Activated CD8-positive, alpha-beta T cell treated with anti-CD3 and anti-CD28 coated beads, Interleukin-2, amount 10 ng/mL, durations not matched to agents 7 days and 5 days (primary cell): Measurements from ENCODE around the gene CDCA8. TPM values are rescaled to one million over a fixed set of nuclear protein-coding genes. Genes with fewer than 3 reads are reported as not detected.

ENCODE experiments used
- ATAC-seq: fragments of 150-1000 bp; cut with Tn5 transposase; one replicate; pipeline ENCODE4 v1.10.0; 2021; ENCODE audit warnings: moderate library complexity
- CTCF ChIA-PET: fragments of 350-600 bp; sonication (Branson Sonifier 250); formaldehyde crosslinking; loops from one replicate; lab custom pipeline; 2021; ENCODE audit warnings: antibody characterized with exemption; lab: Charles Lee
- POLR2A ChIA-PET: fragments of 350-600 bp; sonication (Branson Sonifier 250); formaldehyde crosslinking; loops from one replicate; lab custom pipeline; 2021; ENCODE audit warnings: antibody characterized with exemption; lab: Charles Lee
- DNase-seq: peaks from one replicate; pipeline ENCODE4 v3.0.0-alpha.2; 2020
- H3K27ac Mint-ChIP-seq: one replicate; pipeline ENCODE4 v1.8.0; 2021; ENCODE audit warnings: mild to moderate bottlenecking, mixed read lengths
- H3K27me3 Mint-ChIP-seq: one replicate; pipeline ENCODE4 v1.8.0; 2021; ENCODE audit warnings: low read depth, mixed read lengths
- H3K36me3 Mint-ChIP-seq: one replicate; pipeline ENCODE4 v1.8.0; 2021; ENCODE audit warnings: low read depth, mixed read lengths
- H3K4me1 Mint-ChIP-seq: one replicate; pipeline ENCODE4 v1.8.0; 2021; ENCODE audit warnings: low read depth, mixed read lengths
- H3K4me3 Mint-ChIP-seq: one replicate; pipeline ENCODE4 v1.8.0; 2021; ENCODE audit warnings: mild to moderate bottlenecking, mixed read lengths
- H3K9me3 Mint-ChIP-seq: one replicate; pipeline ENCODE4 v1.8.0; 2022; ENCODE audit warnings: mixed read lengths; ENCODE audit not compliant: insufficient read depth
- total RNA-seq, 2 experiments: library from RNA; stranded (reverse); gene quantifications; one replicate each; pipeline ENCODE4 v1.2.3, GENCODE V29; 2021

CDCA8 gene
- total RNA-seq, 2 experiments from 2014 or later: 97.3 to 102 TPM

- CTCF ChIA-PET: interaction anchor here (1.3 kb wide), 1 partner anchor 16 kb away, joined by 3 read pairs; no protein-coding TSS in a partner anchor
Measured at GRCh38 chr1:37658486-37658885, 33.8 kb upstream of the CDCA8 start.

DNA sequence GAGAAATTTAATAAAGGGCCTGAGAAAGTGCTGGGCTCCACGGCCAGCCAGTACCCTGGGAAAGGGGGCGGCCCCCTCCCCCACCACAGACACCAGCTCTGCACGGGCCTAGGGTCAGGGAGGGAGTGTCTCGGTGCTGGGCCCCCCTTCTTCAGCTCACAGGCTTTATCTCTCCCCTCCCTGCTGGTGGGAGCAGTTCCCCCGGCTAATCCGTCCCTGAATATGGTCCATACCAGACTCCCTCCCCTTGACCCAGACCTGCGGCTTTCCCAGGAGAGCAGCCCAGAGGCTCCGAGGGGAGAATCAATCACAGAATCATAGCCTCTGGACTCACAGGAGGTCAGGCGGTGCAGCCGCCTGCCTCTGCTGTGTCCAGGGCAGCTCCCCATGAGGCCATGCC lies 31.7 kb upstream of the CDCA8 start:
- CTCF ChIA-PET: no interaction called here
- DNase-seq: no peak
- H3K27me3 Mint-ChIP-seq: peaks cover 23% of the 10 kb centered on the region
- POLR2A ChIA-PET: no interaction called here
- no peaks in the 10 kb centered on the region for H3K36me3 Mint-ChIP-seq
- no peak overlapping the region for H3K27ac Mint-ChIP-seq
- no peaks in the 10 kb centered on the region for H3K9me3 Mint-ChIP-seq
- no peak for ATAC-seq
- no peak overlapping the region for H3K4me3 Mint-ChIP-seq
- no peaks in the 10 kb centered on the region for H3K4me1 Mint-ChIP-seq

More at GRCh38 chr1:37658486-37658885, 33.8 kb upstream of the CDCA8 start:
- no peak overlapping the region for H3K27ac Mint-ChIP-seq
- no peaks in the 10 kb centered on the region for H3K36me3 Mint-ChIP-seq
- no peak overlapping the region for H3K4me3 Mint-ChIP-seq
- ATAC-seq (no peak), DNase-seq (no peak)
- no peaks in the 10 kb centered on the region for H3K9me3 Mint-ChIP-seq
- H3K4me1 Mint-ChIP-seq: no peaks in the 10 kb centered on the region
- peaks cover 20% of the 10 kb centered on the region for H3K27me3 Mint-ChIP-seq
- POLR2A ChIA-PET: no interaction called here

DNA sequence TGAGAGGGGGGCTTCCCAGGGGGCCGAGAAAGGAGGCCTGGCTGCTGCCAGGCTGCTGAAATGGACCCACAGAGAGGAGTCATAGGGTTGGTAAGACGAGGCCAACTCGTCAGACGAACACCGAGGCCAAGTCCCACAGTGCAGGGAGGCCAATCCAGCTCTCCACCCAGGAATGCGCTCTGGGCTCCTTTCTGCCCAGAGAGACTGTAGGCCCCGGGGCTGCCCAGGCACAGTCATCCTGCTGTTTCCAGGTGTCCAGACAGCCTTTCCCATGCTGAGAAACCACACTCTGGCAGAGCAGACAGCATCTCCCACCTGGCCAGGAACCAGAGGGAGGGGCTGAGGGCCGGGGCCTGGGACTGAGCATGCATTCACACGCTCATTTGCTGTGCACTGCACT lies 30.9 kb upstream of the CDCA8 start:
- peaks cover 29% of the 10 kb centered on the region for H3K27me3 Mint-ChIP-seq
- CTCF ChIA-PET: no interaction called here
- H3K36me3 Mint-ChIP-seq: no peaks in the 10 kb centered on the region
- H3K27ac Mint-ChIP-seq: no peak overlapping the region
- no peak for DNase-seq
- ATAC-seq: no peak
- H3K4me3 Mint-ChIP-seq: no peak overlapping the region
- H3K9me3 Mint-ChIP-seq: no peaks in the 10 kb centered on the region
- no peaks in the 10 kb centered on the region for H3K4me1 Mint-ChIP-seq
- POLR2A ChIA-PET: no interaction called here

- no peak overlapping the region for H3K4me3 Mint-ChIP-seq
- no peaks in the 10 kb centered on the region for H3K9me3 Mint-ChIP-seq
- ATAC-seq (no peak), DNase-seq (no peak)
- no peak overlapping the region for H3K27ac Mint-ChIP-seq
- H3K36me3 Mint-ChIP-seq: no peaks in the 10 kb centered on the region
- CTCF ChIA-PET: interaction anchor here (1.2 kb wide), 1 partner anchor 22 kb away, joined by 3 read pairs; no protein-coding TSS in a partner anchor
- H3K4me1 Mint-ChIP-seq: no peaks in the 10 kb centered on the region
- POLR2A ChIA-PET: no interaction called here
- peaks cover 30% of the 10 kb centered on the region for H3K27me3 Mint-ChIP-seq
Measured at GRCh38 chr1:37662031-37662755, 30.1 kb upstream of the CDCA8 start.

GRCh38 chr1:37663426-37664000 lies 28.8 kb upstream of the CDCA8 start:
- no peaks in the 10 kb centered on the region for H3K4me1 Mint-ChIP-seq
- ATAC-seq (no peak), DNase-seq (no peak)
- H3K27me3 Mint-ChIP-seq: peaks cover 30% of the 10 kb centered on the region
- ChIA-PET POLR2A (no interaction called here), CTCF (no interaction called here)
- H3K36me3 Mint-ChIP-seq: no peaks in the 10 kb centered on the region
- no peak overlapping the region for H3K4me3 Mint-ChIP-seq
- no peaks in the 10 kb centered on the region for H3K9me3 Mint-ChIP-seq
- no peak overlapping the region for H3K27ac Mint-ChIP-seq

DNA sequence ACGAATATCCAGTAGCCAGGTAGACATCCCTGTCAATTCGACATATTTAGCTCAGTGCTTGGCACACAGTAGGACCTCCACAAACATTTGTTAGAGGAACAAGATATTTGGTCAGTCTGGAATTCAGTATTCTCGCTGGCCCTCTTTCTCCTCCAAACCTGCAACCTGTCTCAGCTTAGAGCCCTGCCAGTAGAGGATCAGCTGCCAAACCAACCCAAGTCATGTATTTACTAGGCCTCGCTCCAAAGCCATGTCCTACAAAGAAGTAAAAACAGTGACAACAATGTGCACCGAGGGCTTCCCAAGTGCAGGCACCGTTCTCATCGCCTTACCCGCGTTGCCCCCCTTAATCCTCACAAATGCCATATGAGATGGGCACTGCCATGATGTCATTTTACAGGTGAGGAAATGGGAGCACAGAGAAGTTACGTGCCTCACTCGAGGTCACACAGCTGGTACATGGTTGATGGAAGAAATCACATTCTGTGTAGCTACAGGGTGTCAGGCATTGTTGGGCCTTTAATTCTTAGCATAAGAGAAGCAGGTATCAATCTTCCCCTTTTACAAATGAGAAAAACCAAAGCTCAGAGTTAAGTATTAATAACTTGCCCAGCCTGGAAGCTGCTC lies 26.0 kb upstream of the CDCA8 start:
- ATAC-seq (no peak), DNase-seq (no peak)
- no peaks in the 10 kb centered on the region for H3K9me3 Mint-ChIP-seq
- H3K4me1 Mint-ChIP-seq: no peaks in the 10 kb centered on the region
- no peak overlapping the region for H3K27ac Mint-ChIP-seq
- CTCF ChIA-PET: interaction anchor here (0.9 kb wide), 1 partner anchor 16 kb away, joined by 3 read pairs; no protein-coding TSS in a partner anchor
- POLR2A ChIA-PET: interaction anchor here (0.6 kb wide), 1 partner anchor 304 kb away, joined by 3 read pairs; no protein-coding TSS in a partner anchor
- H3K4me3 Mint-ChIP-seq: no peak overlapping the region
- no peaks in the 10 kb centered on the region for H3K36me3 Mint-ChIP-seq
- peaks cover 25% of the 10 kb centered on the region for H3K27me3 Mint-ChIP-seq

- H3K27me3 Mint-ChIP-seq: peaks cover 29% of the 10 kb centered on the region
- no peak for DNase-seq
- ChIA-PET POLR2A (interaction anchor here (0.6 kb wide), 1 partner anchor 305 kb away, joined by 3 read pairs; no protein-coding TSS in a partner anchor), CTCF (no interaction called here)
- H3K9me3 Mint-ChIP-seq: no peaks in the 10 kb centered on the region
- H3K4me3 Mint-ChIP-seq: no peak overlapping the region
- H3K27ac Mint-ChIP-seq: no peak overlapping the region
- H3K36me3 Mint-ChIP-seq: no peaks in the 10 kb centered on the region
- ATAC-seq: no peak
- H3K4me1 Mint-ChIP-seq: no peaks in the 10 kb centered on the region
Measured at GRCh38 chr1:37667023-37667671, 25.2 kb upstream of the CDCA8 start.

- Mint-ChIP-seq H3K4me3 (no peak overlapping the region), H3K27me3 (peaks cover 36% of the 10 kb centered on the region), H3K4me1 (peaks cover 14% of the 10 kb centered on the region), H3K9me3 (no peaks in the 10 kb centered on the region), H3K36me3 (no peaks in the 10 kb centered on the region), H3K27ac (no peak overlapping the region)
- ATAC-seq: no peak
- DNase-seq: no peak
- CTCF ChIA-PET: interaction anchor here (5.1 kb wide), 1 partner anchor 13 kb away, joined by 23 read pairs; no protein-coding TSS in a partner anchor
- POLR2A ChIA-PET: no interaction called here
Measured at GRCh38 chr1:37670133-37670532, 22.2 kb upstream of the CDCA8 start.

- Mint-ChIP-seq H3K27ac (no peak overlapping the region), H3K4me1 (peaks cover 14% of the 10 kb centered on the region), H3K9me3 (no peaks in the 10 kb centered on the region), H3K36me3 (no peaks in the 10 kb centered on the region), H3K27me3 (peaks cover 38% of the 10 kb centered on the region), H3K4me3 (no peak overlapping the region)
- POLR2A ChIA-PET: interaction anchor here (0.6 kb wide), 1 partner anchor 8 kb away, joined by 3 read pairs; no protein-coding TSS in a partner anchor
- DNase-seq: no peak
- CTCF ChIA-PET: interaction anchor here (5.1 kb wide), 1 partner anchor 11 kb away, joined by 23 read pairs; no protein-coding TSS in a partner anchor
- no peak for ATAC-seq
Measured at GRCh38 chr1:37671261-37671660, 21.1 kb upstream of the CDCA8 start.

DNA sequence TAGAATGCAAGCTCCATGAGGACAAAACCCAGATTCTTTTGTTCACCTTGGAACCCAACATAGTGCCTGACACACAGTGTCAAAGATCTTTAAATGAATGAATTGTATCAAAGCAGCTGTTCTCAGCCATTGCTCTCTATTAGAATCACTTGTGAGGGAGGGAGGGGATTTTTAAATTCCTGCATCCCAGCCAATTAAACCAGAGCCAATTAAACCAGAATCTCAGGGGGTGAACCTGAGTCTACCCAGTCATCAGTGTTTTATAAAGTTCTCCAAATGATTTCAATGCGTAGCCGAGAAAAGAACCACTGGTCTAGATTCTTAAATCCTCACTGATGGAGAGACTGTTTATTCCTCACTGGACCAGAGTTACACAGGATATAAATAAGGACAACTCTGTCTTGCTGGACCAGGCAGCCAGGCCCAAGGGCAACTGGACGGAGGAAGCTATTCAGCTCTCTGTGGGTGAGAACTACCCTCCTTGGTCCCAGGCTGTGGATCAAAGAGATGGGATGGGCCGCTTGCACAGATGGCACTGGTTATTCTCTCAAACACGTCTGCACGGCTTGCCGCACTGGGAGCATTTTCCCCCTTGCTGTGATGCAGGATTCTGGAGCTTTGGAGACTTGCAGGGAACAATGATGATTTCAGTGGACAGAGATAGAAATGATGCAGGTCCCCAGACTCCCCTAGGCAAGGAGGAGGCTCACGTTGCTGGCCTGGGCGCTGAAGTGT lies 20.0 kb upstream of the CDCA8 start:
- Mint-ChIP-seq H3K9me3 (no peaks in the 10 kb centered on the region), H3K27me3 (peaks cover 43% of the 10 kb centered on the region), H3K36me3 (no peaks in the 10 kb centered on the region), H3K27ac (no peak overlapping the region), H3K4me3 (no peak overlapping the region), H3K4me1 (peaks cover 14% of the 10 kb centered on the region)
- ATAC-seq: no peak
- POLR2A ChIA-PET: no interaction called here
- no peak for DNase-seq
- CTCF ChIA-PET: interaction anchor here (5.1 kb wide), 1 partner anchor 10 kb away, joined by 23 read pairs; no protein-coding TSS in a partner anchor

DNA sequence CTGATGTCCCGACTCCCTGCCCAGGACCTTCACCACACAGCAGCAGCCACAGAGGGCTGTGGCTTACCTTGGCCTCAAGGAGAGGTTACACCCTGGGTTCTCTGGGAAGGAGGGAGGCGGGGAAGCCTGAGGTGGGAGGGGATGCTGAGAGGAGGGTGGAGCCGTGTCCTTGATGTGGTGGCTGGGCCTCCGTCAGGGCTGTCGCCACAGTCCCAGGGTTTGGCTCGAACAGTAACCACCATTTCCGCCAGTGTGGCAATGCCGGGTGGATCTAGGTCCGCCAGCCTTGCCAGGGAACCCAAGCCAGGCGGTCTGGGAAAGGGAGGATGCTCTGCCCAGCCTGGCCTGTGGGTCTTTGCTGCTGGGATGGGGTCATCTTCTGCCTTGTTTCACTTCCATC lies 18.4 kb upstream of the CDCA8 start:
- H3K9me3 Mint-ChIP-seq: no peaks in the 10 kb centered on the region
- H3K27ac Mint-ChIP-seq: peak overlapping the region; percentile 37
- H3K4me3 Mint-ChIP-seq: peak overlapping the region; percentile 9

More for the DNA sequence above, 18.4 kb upstream of the CDCA8 start:
- Mint-ChIP-seq H3K36me3 (no peaks in the 10 kb centered on the region), H3K4me1 (peaks cover 14% of the 10 kb centered on the region), H3K27me3 (peaks cover 55% of the 10 kb centered on the region)
- ATAC-seq (peak; percentile 93), DNase-seq (peak; percentile 88)
- CTCF ChIA-PET: interaction anchor here (0.9 to 5.1 kb wide), 5 partner anchors 9 to 71 kb away, joined by 3 to 23 read pairs (median 3); no protein-coding TSS in a partner anchor
- POLR2A ChIA-PET: no interaction called here
